GM11168 (cell line): ENCODE results near the gene CDK4.

ENCODE experiments used
- in situ Hi-C: fragments of 300-500 bp; cut with MboI; formaldehyde crosslinking; loops from one replicate; pipeline ENCODE4 v1.12.0; 2022; ENCODE audit warnings: low sequenced_read_pairs; ENCODE audit not compliant: unreplicated experiment

Gene CDK4

DNA sequence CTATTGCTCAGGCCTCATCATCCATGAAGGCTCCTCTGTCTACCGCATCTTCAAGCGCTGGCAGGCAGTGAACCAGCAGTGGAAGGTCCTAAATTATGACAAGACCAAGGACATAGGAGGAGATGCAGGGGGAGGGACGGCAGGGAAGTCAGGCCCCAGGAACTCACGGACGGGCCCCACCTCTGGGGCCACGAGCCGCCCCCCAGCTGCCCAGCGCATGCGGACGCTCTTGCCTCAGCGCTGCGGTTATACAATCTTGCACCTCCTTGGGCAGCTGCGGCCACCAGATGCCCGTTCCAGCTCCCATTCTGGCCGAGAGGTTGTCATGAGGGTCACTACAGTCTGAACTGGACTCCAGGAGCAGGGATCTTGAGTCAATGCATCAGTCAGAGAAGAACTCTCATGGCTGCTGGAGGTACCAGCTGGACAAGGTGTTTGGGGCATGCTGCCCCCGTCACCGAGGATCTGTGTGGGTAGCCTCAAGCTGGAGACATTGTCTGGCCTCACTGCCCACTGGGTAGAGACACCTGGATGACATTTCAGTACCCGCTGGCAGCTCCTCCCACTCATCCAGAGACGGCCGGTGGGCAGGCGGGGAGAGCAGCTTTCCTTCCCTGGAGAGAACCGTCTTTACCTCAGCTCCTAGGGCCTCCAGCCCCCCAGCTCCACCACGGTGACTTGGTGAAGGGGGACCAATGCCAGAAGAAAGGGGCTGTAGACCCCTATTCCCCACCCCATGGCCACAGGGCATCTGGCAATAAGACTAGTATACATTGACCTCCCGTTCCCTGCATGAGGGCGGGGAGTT, 6.6 kb upstream of the CDK4 start:
- in situ Hi-C loops, result no loop called here

- in situ Hi-C loops, result no loop called here
Measured at GRCh38 chr12:57757771-57758170, 5.7 kb upstream of the CDK4 start.

DNA sequence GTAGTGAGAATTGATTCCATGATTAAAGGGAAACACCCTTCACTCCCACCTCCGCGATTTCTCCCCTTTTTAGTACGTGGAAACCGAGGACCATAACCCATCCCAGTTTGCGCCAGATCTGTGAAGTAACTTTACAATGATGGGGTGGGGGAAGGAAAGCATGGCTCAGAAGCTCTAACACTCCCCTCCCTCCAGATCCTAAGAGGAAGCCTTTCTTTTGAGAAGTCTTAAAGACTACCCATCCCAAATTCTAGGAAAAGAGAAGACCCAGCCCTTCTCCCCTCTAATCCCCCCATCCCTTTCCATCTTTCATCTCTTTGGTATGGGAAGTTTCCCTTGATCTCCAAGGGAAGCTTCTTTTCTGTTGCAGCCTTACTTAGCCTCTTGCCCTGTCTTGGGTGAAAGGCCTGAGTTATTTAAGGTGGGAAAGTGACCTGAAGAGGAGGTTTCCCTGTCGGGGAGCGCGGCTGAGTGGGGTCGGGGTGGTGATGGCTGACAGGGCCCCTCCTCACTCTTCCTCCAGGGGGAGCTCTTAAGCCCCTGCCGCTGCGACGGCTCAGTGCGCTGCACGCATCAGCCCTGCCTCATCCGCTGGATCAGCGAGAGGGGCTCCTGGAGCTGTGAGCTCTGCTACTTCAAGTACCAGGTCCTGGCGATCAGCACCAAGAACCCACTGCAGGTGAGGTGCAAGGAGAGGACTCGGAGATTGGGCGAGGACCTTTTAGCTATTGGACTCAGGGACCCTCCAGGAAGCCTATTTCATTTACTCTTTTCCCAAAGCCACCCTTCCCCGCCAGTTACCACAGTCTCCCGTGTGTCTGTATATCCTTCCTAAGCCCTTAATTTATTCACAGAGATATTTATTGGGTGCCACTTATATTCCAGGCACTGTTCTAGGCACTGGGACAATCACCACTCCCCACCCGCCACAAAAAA, 4.6 kb upstream of the CDK4 start:
- in situ Hi-C loops, result no loop called here

GRCh38 chr12:57755454-57756372, 3.6 kb upstream of the CDK4 start:
- in situ Hi-C loops, result no loop called here

DNA sequence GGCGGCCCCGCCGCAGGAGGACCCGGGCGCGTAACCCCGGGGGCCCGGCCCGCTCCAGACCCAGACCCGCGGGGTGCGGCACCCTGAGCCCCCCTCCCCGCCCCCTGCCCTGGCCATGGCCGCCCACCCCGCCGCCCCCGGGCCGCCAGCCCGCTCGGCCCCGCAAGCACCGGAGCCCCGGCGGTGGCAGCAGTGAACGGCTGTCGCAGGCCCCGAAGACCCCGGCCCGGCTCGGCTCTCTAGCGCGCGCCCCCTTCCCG, 3.0 kb upstream of the CDK4 start:
- in situ Hi-C loops, result no loop called here

DNA sequence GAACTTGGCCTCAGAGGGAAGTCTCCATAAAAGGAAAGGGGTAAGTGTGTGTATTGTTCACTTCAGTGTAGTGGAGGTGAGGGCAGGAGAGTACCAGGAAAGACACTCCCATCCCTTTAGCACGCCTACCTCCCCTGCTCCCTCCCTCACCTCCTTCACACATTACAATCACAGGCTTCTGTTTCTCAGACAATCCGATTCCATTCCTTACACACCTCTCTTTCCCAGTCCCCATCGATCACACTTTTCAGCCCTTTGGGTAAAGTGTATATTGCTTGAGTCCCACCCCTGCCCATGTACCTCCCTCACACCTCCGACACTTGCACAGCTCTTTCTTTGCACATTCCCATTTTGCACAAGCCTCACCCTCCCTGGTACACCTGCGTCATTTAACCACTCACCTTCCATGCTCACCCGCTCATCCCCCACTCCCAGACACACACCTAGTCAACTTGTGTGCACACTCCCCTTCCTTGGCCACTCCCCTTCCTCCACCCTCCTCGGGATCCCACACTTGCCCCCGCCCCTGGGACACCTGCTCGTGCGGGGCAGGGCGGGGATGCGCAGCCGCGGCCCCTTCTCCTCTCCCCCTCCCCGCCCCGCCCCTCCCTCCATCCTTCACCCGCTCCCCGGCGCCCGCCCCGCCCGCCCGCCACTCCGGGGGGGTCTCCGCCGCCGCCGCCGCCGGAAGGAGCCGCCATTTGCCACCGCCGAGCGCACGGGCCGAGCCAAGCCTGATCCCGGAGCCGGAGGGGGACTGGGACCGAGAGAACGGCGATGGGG, 2.5 kb upstream of the CDK4 start, which contains the start of gene MARCHF9:
Gene MARCHF9, plus strand, starts transcription at position 693 of the 783 bp plus-strand sequence. CDS start 426 bp downstream, outside the sequence.
- in situ Hi-C loops, result no loop called here

DNA sequence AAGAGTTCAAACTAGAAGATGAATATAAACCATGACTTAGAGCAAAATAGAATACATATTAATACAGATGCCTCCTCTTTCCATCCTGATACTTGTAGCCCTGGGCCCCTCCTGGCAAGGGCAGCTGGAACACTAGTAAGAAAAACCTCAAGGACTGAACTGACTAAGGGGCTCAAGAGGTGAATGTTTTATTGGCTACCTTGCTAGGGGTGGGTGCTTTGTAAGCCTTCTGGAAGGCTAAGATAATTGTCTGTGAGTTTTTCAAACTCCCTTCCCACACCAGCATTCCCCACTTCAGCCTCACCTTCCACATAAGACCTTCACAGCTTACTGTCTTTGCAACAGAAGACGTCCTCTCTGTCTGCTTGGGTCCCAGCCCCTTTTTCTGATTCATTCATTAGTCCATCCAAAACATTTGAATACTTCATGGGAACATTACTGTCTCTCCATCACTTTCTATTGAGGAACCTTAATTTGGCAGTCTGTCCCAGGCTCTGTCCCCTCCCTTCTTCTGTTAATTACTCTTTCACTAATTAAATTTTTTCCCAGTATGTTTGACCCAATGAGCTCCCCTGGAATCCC, 1.7 kb upstream of the CDK4 start:
- in situ Hi-C loops, result no loop called here

- in situ Hi-C loops, result no loop called here
Measured at GRCh38 chr12:57752668-57753000, 524 bp upstream of the CDK4 start.

GRCh38 chr12:57751432-57751787, 700 bp downstream of the CDK4 start:
- in situ Hi-C loops, result no loop called here

GRCh38 chr12:57750561-57751431, 1.3 kb downstream of the CDK4 start:
- in situ Hi-C loops, result no loop called here

DNA sequence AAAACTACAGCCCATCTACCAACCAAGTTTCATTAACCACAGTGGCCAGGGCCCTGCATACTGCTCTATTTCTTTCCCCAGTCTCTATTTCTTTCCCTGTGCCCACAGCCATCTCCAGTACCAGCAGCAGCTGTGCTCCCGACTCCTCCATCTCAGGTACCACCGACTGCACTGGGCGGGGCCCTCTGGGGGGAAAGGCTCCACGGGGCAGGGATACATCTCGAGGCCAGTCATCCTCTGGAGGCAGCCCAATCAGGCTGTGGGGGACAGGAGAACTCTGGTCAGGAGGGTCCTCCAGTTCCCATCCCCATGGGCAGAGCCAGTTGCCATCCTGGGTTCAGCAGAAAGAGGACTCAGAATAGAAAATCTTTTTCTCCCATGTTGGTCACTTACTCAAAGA, 3.0 kb downstream of the CDK4 start:
- in situ Hi-C loops, result no loop called here

DNA sequence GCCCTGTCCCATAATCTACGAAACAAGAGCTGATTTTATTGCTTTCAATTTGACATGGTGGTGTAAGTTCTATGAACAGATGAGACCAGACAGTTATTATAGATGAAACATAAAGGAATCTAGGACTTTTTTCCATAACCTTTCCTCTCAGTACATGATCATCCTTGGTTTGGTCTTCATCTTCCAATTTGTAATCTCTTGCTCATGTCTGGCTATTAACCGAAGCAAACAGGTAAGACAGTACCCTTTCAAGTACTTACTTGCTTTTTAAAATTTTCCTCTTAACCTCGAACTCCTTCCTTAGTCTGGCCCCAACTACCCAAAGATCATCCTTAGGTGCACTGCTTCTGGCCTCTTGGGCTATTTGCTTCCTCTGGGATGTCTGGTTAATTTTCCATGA, 6.1 kb downstream of the CDK4 start:
- in situ Hi-C loops, result no loop called here

DNA sequence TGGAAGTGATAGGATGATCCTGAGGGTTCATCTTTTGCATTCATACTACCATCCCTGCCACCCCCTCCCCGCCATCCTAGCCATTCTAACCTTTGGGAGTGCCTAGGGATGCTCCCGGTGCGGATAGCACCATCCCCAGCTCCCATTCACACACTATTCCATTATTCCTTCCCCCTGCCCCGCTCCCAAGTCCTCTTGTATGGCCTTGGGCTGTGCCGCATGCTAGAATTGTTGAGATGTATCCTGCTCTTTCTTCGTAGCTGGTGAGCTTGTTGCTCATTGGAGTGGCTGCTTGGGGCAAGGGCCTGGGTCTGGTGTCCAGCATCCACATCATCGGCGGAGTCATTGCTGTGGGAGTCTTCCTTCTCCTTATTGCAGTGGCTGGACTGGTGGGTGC, 6.6 kb downstream of the CDK4 start:
- in situ Hi-C loops, result no loop called here

DNA sequence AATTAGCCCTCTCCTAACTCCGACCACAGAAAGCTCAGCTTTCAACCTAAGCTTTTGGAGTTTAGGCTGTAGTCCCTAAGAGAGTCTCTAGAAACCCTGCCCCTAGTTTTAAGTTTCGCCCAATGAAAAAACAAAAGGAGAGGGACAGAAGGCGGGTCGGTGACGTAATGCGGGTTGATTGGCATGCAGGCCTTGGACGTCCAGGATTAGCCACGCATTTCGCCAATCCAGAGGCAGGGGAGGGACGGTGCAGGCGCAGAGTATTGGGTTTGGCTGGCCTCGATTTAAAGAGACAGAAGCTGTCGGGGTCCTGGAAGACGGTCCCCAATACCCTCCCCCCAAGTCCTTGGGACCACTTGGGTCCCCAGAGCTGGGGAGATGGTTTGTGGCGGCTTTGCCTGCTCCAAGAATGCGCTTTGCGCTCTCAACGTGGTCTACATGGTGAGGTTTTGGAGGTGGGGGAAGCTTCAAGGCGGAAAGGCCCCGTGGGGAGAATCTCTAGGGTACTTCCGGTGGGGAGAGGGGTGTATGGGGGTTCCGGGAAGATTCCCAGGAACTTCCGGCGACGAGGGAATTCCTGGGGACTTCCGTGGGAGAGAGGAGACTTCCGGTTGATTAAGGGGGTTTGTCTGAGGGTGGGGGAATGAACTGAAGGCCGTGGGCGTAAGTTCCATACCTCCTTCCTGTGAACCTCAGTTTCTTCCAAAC, 7.2 kb downstream of the CDK4 start, which contains the start of gene TSPAN31:
Gene TSPAN31, plus strand, starts transcription at position 263 of the 708 bp plus-strand sequence. Its CDS starts 116 bp downstream, at position 379.
- in situ Hi-C loops, result no loop called here

GRCh38 chr12:57744194-57744776, 7.8 kb downstream of the CDK4 start:
- in situ Hi-C loops, result no loop called here

DNA sequence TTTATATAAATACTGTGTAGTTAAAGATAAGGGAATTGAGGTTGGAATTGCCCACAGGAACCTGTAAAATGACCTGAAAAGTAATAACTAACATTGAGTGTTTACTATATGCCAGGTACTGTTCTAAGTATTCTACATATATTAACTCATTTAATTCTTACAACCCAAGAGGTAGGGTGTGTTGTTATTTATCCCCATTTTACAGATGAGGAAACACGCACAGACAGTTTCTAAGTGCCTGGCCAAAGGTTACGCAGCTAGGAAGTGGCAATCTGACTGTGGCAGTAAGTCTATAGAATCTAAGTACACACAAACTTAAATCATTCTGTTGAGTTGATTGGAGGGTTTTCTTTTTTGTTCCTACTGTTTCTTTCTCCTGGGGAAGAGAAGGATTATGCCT, 8.3 kb downstream of the CDK4 start:
- in situ Hi-C loops, result no loop called here
